ENCODE measurements around the gene BATF3. TPM values are rescaled to one million over a fixed set of nuclear protein-coding genes. Genes with fewer than 3 reads are reported as not detected.

BATF3 gene
- total RNA-seq, 2 experiments from 2014 or later, result 52.6 to 61.3 TPM

- Mint-ChIP-seq H3K27me3 (peaks cover 8% of the 10 kb centered on the region), H3K27ac (no peak overlapping the region), H3K36me3 (ENCODE audit: low read depth) (no peaks in the 10 kb centered on the region), H3K4me1 (ENCODE audit: low read depth) (peaks cover 42% of the 10 kb centered on the region), H3K9me3 (no peaks in the 10 kb centered on the region), H3K4me3 (no peak overlapping the region)
- intact Hi-C loops (cut with micrococcal nuclease), result no loop called here
- DNase-seq (no peak), ATAC-seq (no peak)
- ChIA-PET POLR2A (interaction anchor here (1.0 kb wide), 2 partner anchors 9 to 19 kb away, joined by 3 to 4 read pairs; no protein-coding TSS in a partner anchor), CTCF (interaction anchor here (0.9 to 7.6 kb wide), 5 partner anchors 9 to 221 kb away, joined by 3 to 43 read pairs (median 15); partner anchors contain the start of gene BATF3)
- no peak for TF ChIP-seq CTCF (IDR thresholded peaks at IDR 0.05)
These were observed 22.5 kb downstream of the BATF3 start for GRCh38 chr1:212677136-212677535.

- Mint-ChIP-seq H3K36me3 (ENCODE audit: low read depth) (no peaks in the 10 kb centered on the region), H3K4me1 (ENCODE audit: low read depth) (peaks cover 43% of the 10 kb centered on the region), H3K27ac (no peak overlapping the region), H3K4me3 (no peak overlapping the region), H3K9me3 (no peaks in the 10 kb centered on the region), H3K27me3 (peaks cover 21% of the 10 kb centered on the region)
- ChIA-PET POLR2A (no interaction called here), CTCF (interaction anchor here (1.5 to 7.6 kb wide), 2 partner anchors 11 to 106 kb away, joined by 3 to 43 read pairs; no protein-coding TSS in a partner anchor)
- DNase-seq (no peak), ATAC-seq (no peak)
- intact Hi-C loops (cut with micrococcal nuclease), result no loop called here
- no peak for TF ChIP-seq CTCF (IDR thresholded peaks at IDR 0.05)
These were observed 24.0 kb downstream of the BATF3 start for GRCh38 chr1:212675675-212676074.

GRCh38 chr1:212674872-212675271 is 24.8 kb downstream of the BATF3 start:
- Mint-ChIP-seq H3K9me3 (no peaks in the 10 kb centered on the region), H3K4me1 (ENCODE audit: low read depth) (peaks cover 35% of the 10 kb centered on the region), H3K27ac (no peak overlapping the region), H3K4me3 (no peak overlapping the region), H3K36me3 (ENCODE audit: low read depth) (no peaks in the 10 kb centered on the region), H3K27me3 (peaks cover 26% of the 10 kb centered on the region)
- intact Hi-C loops (cut with micrococcal nuclease), result no loop called here
- ATAC-seq (no peak), DNase-seq (no peak)
- no peak for TF ChIP-seq CTCF (IDR thresholded peaks at IDR 0.05)
- ChIA-PET CTCF (interaction anchor here (0.8 to 7.6 kb wide), 3 partner anchors 10 to 118 kb away, joined by 3 to 43 read pairs (median 3); no protein-coding TSS in a partner anchor), POLR2A (no interaction called here)

DNA sequence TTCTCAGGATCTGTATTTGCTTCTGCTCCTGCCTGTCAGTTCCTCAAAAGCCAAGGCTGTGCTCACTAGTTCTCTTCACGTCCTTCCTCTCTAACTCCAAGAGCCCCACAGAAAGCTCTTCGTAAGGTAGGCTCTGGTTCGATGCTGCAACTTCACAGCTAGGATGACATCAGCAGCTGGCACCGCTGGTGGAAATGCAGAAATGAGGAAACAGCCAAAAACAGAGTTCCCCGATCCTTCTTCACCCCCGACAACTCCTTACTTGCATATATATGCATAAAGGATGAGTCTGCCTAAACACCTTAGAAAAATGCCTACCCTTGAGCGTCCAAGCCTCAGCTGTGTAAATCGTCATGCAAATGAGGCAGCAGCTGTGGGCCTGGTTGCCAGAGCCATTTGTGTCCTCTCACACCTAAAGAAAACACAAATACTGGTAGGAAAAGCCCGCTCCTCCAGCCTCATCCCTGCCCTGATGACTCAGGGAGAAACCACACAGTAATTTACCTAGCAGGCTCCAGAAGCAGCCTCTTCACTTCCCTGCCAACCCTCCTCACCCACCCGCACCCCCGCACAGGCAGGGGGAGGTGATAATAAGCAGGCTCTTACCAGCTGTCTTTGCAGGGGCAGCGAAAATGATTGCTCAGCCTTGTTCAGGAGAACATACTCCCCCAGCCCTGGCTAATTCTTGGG is 28.2 kb downstream of the BATF3 start:
- intact Hi-C loops (cut with micrococcal nuclease), result no loop called here
- ATAC-seq, result peak; percentile 39
- Mint-ChIP-seq H3K4me1 (ENCODE audit: low read depth) (peaks cover 24% of the 10 kb centered on the region), H3K9me3 (no peaks in the 10 kb centered on the region), H3K27ac (no peak overlapping the region), H3K4me3 (no peak overlapping the region), H3K36me3 (ENCODE audit: low read depth) (no peaks in the 10 kb centered on the region), H3K27me3 (peaks cover 26% of the 10 kb centered on the region)
- peak; percentile 33 for DNase-seq
- ChIA-PET POLR2A (interaction anchor here (1.1 kb wide), 1 partner anchor 29 kb away, joined by 3 read pairs; no protein-coding TSS in a partner anchor), CTCF (interaction anchor here (0.8 to 2.5 kb wide), 8 partner anchors 28 to 214 kb away, joined by 3 to 11 read pairs (median 4); partner anchors contain the start of gene BATF3)
- no peak for TF ChIP-seq CTCF (IDR thresholded peaks at IDR 0.05)

DNA sequence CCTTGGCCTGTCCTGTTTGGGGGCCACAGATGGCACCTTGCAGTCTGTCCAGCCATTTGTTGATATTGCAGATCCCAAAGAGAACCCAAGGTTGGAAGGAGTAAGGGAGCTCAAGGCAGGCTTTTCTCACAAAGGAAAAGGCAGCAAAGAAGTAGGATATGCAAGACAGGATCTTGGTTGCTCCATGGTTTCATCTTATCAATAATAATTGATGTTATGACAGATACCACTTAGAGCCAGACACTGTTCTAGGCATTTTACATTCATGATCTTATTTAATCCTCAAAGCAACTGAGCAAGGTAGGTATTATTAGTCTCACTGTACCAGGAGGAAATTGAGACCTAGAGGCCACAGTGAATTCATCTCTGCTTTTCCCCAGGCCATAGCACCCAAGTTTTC is 28.8 kb downstream of the BATF3 start:
- ChIA-PET POLR2A (interaction anchor here (1.1 kb wide), 1 partner anchor 30 kb away, joined by 3 read pairs; no protein-coding TSS in a partner anchor), CTCF (interaction anchor here (0.8 to 2.5 kb wide), 5 partner anchors 28 to 213 kb away, joined by 3 to 11 read pairs (median 5); partner anchors contain the start of gene BATF3)
- ATAC-seq (no peak), DNase-seq (no peak)
- Mint-ChIP-seq H3K36me3 (ENCODE audit: low read depth) (no peaks in the 10 kb centered on the region), H3K4me3 (no peak overlapping the region), H3K4me1 (ENCODE audit: low read depth) (peaks cover 25% of the 10 kb centered on the region), H3K9me3 (no peaks in the 10 kb centered on the region), H3K27ac (no peak overlapping the region), H3K27me3 (peaks cover 24% of the 10 kb centered on the region)
- intact Hi-C loops (cut with micrococcal nuclease), result no loop called here
- TF ChIP-seq CTCF (IDR thresholded peaks at IDR 0.05), result no peak
